GM19397 (cell line): ENCODE measurements around the gene DAB1.
"Not testable (repeated sequence)": the region's sequence is repeated elsewhere in the genome, so short reads cannot be mapped to it uniquely, and the experiment has no call there.

ENCODE experiments used
- ATAC-seq: cut with Tn5 transposase; IDR thresholded peaks from one replicate; pipeline ENCODE4 v1.9.1; 2021; ENCODE audit warnings: mild to moderate bottlenecking, moderate library complexity; ENCODE audit not compliant: unreplicated experiment

The DAB1 gene

DNA sequence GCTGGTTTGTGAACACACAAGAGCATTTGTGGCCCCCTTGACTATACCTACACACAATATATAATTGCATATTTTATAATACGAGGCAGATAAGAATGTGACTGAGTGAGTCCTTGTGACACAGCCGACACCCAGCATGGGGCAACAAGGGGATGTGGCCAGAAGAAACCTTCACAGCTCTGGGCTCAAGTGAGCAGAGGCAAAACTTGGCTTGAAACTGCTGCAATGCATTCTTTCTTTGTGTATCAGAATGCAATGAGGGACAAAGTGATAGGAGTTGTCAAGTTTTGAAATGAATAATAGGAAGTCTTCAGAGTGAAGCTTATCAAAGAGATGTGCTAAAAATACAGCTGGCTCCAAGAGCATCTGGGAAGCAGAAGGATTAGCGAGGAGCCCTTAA lies 334.0 kb downstream of the DAB1 start:
- ATAC-seq, result no peak

DNA sequence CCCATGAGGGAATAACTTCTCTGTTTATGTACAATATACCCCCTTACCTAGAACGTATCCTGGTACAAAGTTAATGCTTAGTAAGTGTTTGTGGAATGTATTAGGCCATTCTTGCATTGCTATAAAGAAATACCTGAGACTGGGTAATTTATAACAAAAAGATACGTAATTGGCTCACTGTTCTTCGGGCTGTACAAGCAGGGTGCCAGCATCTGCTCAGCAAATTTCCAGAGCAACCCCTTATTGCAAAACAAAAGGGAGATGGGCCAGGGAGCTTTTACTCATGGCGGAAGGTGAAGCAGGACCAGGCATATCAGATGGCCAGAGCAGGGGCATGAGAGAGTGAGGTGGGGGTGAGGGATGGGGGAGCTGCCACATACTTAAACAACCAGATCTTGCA lies 334.6 kb downstream of the DAB1 start:
- ATAC-seq, result no peak

DNA sequence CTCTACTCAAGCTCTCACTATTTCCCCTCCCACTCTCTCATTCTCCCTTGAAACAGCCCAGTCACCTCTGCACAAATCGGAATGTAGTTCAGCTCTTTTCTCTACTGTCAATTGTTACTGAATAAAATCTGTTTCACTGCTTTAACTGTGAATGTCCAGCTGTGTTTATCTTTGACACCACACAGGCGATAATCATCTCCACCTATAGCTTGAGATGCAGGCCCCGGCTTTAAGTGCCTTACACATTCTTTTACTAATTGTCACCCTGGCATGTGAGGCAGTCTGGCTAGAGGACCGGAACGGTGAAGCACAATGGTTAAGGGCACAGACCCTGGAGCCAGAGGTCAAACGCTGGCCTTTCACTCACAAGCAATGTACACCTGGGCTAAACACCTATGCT lies 335.2 kb downstream of the DAB1 start:
- ATAC-seq, result no peak

DNA sequence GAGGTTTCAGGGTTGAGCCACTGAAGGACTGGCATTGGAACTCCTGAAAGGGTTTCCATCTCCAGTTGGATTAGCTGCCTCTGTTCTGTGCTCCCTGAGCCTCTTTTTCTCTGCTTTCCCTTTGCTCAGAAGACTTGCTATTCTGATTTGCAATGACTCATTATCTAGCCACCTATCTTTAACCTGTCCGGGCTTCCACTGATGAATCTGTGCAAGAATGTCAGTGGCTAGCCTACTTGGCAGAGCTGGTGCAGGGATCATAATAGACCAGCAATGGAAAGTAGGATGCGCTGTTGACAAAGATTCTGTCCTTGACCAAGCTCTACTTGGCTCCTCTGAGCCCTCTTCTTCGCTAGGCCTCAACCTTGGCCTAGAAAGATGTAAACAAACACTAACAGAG lies 336.2 kb downstream of the DAB1 start:
- ATAC-seq, result not testable (repeated sequence)

DNA sequence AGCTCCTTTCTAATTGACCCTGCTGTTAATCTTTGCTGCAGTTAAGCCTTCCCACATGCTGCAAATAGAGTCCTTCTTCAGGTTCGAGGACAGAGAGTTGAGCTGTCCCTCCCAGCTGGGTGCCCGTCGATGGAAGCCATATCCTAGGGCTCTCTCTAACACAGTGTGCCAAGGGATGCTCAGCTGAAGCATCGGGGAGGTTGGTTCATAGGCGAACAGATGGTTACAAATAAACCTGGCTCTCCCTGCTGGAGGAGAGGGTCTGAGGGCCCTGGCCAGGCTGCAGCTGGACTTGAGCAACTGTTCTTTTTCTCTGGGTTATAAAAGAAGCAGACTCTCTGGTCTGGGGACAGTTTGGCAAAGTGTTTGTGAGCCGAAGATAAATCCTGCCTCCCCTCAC lies 337.7 kb downstream of the DAB1 start:
- ATAC-seq, result no peak

DNA sequence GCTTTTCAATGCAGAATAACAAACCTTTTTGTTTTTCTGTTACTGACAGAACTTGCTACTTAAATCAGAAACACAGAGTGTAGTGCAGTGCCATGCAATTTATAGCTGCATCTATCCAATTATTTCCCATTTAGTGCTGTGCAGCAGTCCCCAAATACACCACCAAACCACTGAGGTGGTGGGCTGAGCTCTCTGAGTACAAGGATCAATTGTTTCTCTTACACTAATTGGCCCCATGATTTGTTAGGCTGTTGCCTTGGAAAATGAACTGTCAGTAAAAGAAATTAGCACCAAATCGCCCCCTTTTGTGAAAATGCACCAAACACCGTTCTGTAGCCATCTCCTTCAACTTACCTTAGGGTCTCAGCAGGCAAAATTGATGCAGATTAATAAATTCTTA lies 339.2 kb downstream of the DAB1 start:
- ATAC-seq, result no peak

DNA sequence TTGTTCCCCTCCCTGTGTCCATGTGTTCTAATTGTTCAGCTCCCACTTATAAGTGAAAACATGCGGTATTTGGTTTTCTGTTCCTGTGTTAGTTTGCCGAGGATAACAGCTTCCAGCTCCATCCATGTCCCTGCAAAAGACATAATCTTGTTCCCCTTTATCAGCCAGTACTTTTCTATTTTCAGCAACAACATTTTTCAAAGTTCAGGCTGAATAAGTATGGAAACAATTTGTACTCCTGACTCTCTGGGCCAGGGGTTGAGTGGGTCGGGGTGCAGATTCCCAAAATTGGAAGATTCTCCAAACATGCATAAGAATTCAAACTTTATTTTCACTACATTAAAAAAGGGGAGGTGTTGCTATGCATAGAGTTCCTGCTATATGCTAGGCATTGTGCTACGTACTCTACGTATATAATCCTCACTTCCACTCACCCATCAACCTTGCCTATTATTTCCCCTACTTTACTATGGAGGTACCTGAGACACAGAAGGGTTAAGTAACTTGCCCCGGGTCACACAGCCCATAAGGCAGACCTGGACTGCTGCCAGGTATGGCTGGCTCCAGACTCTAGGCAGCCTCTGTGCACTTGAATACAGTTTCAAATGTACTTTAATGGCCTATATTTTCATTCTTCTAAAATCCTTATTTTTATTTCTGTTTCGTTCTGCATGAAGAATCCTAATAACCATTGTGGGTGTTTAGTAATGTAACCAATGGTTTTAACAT lies 341.0 kb downstream of the DAB1 start:
- no peak for ATAC-seq

DNA sequence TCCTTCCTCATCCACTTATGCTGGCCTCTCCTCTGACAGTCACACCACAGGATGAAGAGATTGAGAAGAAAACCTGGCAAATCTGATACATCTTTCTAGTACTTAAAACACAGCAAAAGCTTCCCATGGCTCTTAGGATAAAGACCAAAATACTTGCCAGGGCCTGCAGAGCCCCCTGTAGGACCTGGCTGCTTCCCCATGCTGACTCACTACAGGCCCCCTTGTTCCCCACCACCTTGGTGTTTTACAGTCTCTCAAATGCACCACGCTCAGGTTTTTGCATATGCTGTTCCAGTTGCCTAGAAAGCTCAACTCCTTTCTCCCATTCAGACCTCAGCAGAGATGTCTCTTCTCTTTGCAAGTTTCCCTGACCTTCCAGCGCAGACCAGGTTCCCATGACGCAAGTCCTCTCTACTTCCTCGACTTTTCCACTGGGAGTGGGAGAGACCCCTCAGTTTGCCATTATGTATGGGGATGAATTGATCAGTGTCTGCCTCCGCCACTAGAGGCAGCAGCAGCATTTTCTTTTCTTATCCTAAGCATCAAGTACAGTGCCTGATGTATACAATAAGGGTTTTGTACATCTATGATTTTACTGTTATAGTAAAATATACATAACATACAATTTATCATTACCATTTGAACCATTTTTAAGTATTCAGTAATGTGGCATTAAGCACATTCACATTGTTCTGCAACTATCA lies 344.3 kb downstream of the DAB1 start:
- no peak for ATAC-seq

DNA sequence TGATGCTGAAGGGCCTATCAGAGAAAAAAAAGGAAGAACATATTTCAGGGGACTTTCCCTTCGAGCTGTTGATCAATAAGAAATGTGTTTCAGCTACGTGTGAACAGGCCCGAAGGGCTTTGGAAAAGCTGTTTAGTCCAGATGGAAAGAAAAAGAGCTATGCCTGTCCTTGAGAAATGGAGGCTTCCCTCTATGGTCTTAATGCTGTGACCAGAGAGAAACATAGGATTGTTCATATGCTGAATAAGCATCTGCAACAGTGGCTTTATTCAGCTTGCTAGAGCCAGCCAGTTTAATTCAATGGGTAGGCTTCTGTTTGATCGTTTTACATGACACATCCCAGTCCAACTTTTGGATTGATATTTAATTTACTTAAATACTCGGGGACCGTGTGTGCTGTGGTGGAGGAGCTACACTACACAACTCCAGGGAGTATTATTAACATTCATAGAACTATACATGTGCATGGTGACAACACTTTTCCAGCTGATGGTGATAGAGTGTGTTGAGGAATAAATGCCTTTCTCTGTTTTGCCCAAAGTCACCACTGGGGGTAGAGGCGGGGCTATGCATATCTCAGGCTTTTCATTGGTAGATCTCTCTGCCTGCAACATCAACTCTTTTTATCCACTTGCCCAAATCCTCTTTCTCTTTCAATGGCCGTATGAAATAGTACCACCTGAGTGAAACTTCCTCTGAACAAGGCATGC lies 351.3 kb downstream of the DAB1 start:
- ATAC-seq, result no peak

DNA sequence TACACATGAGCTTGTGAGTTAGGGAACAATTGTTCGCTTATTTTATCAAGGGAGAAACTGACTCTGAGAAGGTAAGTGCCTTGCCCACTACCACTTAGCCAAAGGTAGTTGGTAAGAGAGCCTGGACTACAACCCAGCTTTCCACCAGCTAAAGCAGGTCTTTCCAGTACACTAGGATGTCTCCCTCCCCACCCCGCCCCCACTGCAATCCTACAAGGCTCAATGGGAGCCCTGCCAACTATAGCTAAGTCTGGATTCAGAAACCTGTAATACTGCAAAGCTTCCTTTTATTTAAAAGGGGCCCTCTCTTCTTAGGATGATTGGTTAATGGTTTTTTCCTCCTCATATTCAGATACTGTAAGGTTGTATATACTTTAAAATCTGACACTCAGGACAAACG lies 356.0 kb downstream of the DAB1 start:
- no peak for ATAC-seq

DNA sequence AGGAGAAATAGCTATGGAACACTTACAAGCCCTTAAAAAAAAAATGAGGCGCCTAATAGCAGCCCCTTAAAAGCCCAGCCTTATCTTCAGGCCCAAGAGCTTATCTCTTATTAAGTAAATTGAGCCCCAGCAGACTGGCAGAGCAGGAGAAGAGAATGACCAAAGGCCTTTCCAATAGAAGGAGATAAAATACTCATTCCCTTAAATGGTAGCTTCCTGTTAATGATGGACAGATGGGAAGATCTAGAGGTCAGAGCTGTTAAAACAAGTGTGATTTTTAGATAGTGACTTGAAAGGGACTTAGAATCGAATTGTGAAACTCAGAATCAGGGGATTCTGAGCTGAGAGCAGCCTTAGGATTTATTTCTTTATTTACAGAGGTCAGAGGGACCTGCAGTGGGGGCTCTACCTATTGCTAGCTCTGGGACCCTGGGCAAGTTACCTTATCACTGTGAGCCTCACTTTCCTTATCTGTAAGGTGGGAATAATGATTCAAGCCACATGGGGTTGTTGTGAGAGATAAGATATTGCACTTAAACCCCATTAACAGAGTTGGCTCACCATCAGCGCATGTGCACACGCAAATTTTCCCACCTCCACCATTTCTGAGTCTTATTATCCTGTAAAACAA lies 356.8 kb downstream of the DAB1 start:
- no peak for ATAC-seq

DNA sequence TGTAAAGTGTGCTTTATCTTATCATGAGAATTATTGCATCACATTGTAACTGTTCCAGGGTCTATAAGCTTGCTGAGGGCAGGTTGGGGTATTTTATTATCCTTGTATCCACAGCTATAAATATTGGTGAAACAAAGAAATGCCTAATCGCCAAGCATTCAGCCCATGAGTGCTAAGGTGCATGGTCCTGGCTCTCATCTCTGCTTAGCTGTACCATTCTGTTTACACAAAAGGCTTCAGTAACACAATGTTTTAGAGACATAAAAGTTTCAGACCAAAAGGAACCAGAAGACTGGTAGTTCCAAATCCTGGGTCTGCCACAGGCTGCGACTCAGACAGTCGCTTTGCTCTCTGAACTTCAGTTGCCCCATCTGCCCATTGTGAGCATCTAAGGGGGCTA lies 358.4 kb downstream of the DAB1 start:
- no peak for ATAC-seq

DNA sequence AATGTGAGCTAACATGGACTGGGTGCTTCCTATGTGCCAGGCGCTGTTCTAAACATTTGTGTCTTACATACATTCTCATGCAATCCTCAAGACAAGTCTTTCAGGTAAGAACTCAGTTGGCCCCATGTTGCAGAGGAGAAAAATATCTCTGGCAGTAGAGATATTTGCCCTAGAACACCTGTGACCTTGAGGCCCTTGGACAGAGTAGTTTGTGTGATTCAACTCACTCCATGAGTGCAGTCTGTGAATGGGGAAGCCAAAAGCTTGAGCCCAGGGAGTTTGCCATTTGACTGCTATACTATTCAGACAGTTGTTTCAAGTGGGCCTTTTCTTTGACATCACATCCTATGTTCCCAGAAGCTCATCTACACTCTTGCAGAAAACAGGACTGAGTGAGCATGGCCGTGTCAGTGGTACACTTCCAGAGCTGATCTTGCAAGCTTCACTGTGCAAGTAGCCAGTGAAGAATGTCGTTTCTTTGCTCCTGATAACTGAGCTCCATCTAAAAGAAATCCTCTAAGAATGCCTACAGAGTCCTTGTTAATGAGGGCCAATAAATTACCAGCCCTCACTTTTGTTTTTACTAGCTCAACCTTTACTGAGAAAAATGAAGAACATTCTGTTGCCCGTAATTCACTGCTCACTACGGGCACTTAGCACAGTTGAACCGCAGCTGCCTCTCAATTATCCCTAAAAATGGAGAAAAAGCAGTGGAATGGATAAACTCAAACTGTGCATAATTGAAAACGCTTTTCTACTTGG lies 359.3 kb downstream of the DAB1 start:
- ATAC-seq, result no peak

DNA sequence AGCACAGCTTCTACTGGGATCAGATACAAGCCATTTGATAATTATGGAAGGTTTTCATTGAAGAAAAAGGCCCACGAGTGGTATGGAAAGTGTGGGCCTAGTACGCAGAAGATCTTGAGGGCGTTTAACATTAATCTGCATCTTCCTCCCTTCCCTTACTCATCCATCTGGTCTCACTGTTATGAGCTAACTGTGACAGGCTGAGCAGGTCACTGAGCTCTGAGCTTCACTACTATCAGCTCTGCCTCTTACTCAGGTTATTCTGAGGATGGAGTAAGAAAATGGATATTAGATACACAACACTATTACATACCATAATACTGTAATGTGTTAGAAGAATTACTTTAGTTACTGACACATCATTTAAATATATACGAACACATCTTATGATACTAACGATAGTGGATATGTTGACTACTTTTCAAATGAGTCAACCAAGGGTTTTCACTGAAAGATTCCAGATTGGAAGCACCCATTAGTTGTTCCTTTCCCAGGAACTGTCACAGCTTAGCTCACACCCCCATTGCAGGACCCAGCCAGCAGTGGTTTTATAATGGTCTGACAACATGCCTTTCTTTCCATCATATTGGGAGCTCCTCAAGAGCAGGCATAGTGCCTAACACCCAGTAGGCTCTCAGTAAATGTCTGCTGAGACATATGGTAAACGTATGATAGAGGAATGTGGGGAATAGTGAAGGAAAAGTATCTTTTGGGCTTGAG lies 360.3 kb downstream of the DAB1 start:
- ATAC-seq, result no peak

DNA sequence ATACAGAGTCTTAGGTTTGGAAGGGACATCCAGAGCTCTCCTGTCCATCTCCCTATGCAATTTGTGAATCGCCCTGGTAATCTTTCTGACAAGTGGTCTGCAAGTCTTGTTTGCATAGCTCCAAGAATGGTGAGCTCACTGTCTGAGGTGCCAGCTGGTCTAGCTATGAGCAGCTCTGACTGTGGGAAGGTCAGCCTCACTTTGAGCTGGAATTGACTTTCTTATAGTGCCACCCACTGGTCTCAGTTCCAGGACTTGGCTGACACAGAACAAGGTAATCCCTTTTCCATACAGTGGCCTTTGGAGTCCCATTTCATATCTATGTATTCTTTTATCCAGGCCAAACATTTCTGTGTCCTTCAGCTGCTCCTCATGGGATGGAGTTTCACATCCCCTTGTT lies 362.5 kb downstream of the DAB1 start:
- ATAC-seq, result no peak

DNA sequence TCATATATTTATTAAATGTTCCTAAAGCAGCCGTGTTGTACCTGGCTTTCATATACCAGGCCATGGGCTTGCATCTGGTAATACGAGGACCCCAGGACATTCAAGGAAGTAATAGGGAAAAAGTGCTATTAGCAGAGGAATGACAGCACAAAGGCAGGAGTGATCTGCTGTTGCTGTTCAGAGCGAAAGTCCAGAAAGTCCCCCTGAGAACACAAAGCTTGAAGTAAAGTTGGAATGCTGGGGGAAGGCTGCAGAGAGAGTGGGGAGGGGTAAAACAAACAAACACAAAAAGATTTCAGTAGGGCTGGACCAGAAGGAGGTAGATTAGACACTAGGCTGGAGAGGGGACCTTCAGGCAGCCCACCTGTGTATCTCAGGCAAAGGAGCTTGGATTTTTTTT lies 363.4 kb downstream of the DAB1 start:
- no peak for ATAC-seq

DNA sequence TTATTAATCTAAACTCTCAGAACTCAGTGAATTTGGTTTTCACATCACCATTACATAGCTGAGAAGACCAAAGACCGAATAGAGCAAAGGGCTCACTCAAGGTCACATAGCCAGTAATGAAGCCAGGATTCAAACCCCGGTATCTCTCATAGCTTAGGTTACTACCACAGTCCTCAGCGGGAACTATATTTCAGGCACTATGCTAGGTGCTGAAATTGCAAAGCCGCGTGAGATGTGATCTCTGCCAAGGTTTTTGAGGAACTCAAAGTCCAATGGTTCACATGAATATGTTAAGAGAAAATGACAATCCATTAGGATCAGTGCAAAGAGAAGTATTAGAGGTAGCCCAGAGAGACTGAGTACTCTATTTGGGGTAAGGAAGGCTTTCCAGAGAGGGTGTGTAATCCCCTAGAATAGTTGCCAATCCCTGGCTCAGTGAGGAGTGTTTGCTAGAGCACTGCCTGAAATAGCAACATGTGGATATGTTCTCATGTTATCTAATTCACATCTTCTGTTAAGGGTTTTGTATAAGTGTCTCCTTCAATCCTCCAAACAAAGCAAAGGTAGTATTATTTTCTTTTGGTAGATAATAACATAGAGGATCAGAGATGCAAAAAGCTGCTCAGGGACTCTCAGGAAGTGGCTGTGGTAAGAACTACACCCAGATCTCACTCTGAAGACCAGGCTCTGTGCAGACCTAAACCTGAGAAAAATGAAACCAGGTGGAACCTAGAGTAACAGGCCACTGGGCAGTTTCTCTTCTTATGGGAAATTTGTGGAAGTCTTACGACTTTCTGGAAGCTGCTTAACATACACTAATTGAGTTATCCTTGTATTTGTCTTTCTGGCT lies 365.0 kb downstream of the DAB1 start:
- no peak for ATAC-seq

DNA sequence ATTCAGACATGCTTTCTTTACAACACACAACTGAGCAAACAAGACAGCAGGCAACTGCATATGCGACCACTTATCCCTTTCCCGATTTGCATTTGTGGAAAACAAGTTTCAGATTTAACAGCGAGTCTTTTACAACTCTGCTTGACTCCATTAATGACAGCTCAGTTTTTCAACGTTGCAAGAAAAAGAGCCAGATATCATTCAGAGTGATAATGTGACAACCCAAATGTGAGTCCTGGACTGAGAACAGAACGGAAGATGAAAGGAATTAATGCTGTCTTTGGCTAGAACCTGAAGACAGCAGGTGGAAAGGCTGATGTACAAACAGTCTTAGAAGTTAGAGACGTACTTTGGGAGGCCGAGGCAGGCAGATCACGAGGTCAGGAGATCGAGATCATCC lies 375.0 kb downstream of the DAB1 start:
- ATAC-seq, result no peak

DNA sequence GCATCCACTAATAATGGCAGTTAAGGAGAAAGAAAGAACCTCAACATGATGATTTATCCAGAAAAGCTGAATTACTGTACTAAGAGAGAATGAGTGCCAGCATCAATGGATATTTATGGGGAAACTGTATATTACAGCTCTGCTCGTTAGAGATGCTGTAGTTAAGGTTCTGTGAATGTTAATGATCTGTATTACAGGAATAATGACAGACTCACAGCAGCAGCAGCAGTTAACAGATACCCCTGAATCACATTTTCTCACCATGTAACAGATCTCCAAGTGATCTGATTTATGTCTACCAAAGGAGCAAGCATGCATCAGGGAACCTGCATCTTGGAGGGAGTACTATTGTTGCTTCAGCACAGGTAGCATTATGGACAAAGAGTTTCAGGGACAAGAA lies 377.4 kb downstream of the DAB1 start:
- ATAC-seq, result no peak
